K562 (cell line): ENCODE measurements around the gene NEDD4L. TPM values are rescaled to one million over a fixed set of nuclear protein-coding genes. Genes with fewer than 3 reads are reported as not detected.

Experiments used
- DACH1 ChIP-seq: fragments of 450-650 bp; IDR thresholded peaks from 2 replicates; pipeline ENCODE4 v1.6.1; 2018; ENCODE audit not compliant: partially characterized antibody
- ELK3 ChIP-seq: fragments of 450-650 bp; formaldehyde crosslinking; IDR thresholded peaks from 2 replicates; pipeline ENCODE4 v1.4.0; 2020; ENCODE audit warnings: mild to moderate bottlenecking
- FIP1L1 ChIP-seq: fragments of 200-400 bp; formaldehyde crosslinking; IDR thresholded peaks from 2 replicates; pipeline ENCODE4 v1.6.1; 2018; ENCODE audit warnings: mild to moderate bottlenecking, low read depth, low read length; ENCODE audit not compliant: poor library complexity, severe bottlenecking
- FOSL1 ChIP-seq: fragments of 200-800 bp; sonication (Bioruptor generic); conservative IDR thresholded peaks from 2 replicates; pipeline ENCODE4 v1.6.1; 2016; ENCODE audit warnings: missing genetic modification characterization, missing compliant biosample characterization
- GATA2 ChIP-seq: sonication (generic); formaldehyde crosslinking; IDR thresholded peaks from 2 replicates; pipeline ENCODE4 v1.4.0; 2020; ENCODE audit warnings: mild to moderate bottlenecking, missing genetic modification reagents
- JUNB ChIP-seq: fragments of 450-650 bp; formaldehyde crosslinking; conservative IDR thresholded peaks from 2 replicates; pipeline ENCODE4 v1.4.0; 2020; ENCODE audit warnings: mild to moderate bottlenecking
- KAT7 ChIP-seq: sonication (generic); formaldehyde crosslinking; IDR thresholded peaks from 2 replicates; pipeline ENCODE4 v1.8.0; 2022; ENCODE audit warnings: missing genetic modification reagents, mild to moderate bottlenecking, borderline replicate concordance
- KDM1A ChIP-seq, 2 experiments: fragments of 450-650 bp; IDR thresholded peaks; 2 replicates each; pipeline ENCODE4 v1.6.1; 2016; ENCODE audit warnings: mild to moderate bottlenecking in 2 of 2
- KLF16 ChIP-seq: IDR thresholded peaks from 2 replicates; pipeline ENCODE4 v1.6.1; 2016; ENCODE audit warnings: antibody characterized with exemption
- LCOR ChIP-seq: sonication (generic); formaldehyde crosslinking; IDR thresholded peaks from 2 replicates; pipeline ENCODE4 v1.8.0; 2022; ENCODE audit warnings: mild to moderate bottlenecking, missing genetic modification reagents
- NEUROD1 ChIP-seq: fragments of 150-350 bp; IDR thresholded peaks from 2 replicates; pipeline ENCODE4 v1.6.1; 2014; ENCODE audit warnings: borderline replicate concordance, low read length, low read depth; ENCODE audit not compliant: partially characterized antibody
- NR2C1 ChIP-seq, 2 experiments: fragments of 450-650 bp; IDR thresholded peaks; 2 replicates each; pipeline ENCODE4 v1.6.1; 2017; ENCODE audit warnings: mild to moderate bottlenecking in 2 of 2, antibody characterized with exemption in 1 of 2, inconsistent platforms in 1 of 2, missing compliant biosample characterization in 1 of 2, missing genetic modification characterization in 1 of 2
- POLR3A ChIP-seq: IDR thresholded peaks from 2 replicates; pipeline ENCODE4 v1.6.1; 2011; ENCODE audit warnings: borderline replicate concordance, mild to moderate bottlenecking, moderate library complexity; ENCODE audit not compliant: insufficient read length, insufficient read depth; ENCODE audit errors: extremely low read depth
- RBM34 ChIP-seq: fragments of 200-400 bp; formaldehyde crosslinking; IDR thresholded peaks from 2 replicates; pipeline ENCODE4 v1.6.1; 2018; ENCODE audit warnings: low read length, borderline replicate concordance; ENCODE audit not compliant: insufficient read depth
- RUNX1 ChIP-seq: sonication (generic); IDR thresholded peaks from 2 replicates; pipeline ENCODE4 v1.6.1; 2016; ENCODE audit warnings: antibody characterized with exemption, low read depth
- SLC30A9 ChIP-seq: fragments of 250-450 bp; sonication (Bioruptor Pico); IDR thresholded peaks from 2 replicates; pipeline ENCODE4 v1.8.0; 2022; ENCODE audit warnings: mild to moderate bottlenecking, moderate library complexity
- SNIP1 ChIP-seq: fragments of 450-650 bp; IDR thresholded peaks from 2 replicates; pipeline ENCODE4 v1.7.1; 2017; ENCODE audit warnings: low read depth, mild to moderate bottlenecking
- SRSF1 ChIP-seq: fragments of 200-400 bp; formaldehyde crosslinking; IDR thresholded peaks from 2 replicates; pipeline ENCODE4 v1.6.1; 2017; ENCODE audit warnings: mild to moderate bottlenecking, low read depth, low read length, moderate library complexity
- ZBTB43 ChIP-seq: sonication (generic); formaldehyde crosslinking; IDR thresholded peaks from 2 replicates; pipeline ENCODE4 v1.8.0; 2023; ENCODE audit warnings: mild to moderate bottlenecking, missing genetic modification reagents
- ZBTB8A ChIP-seq: fragments of 450-650 bp; IDR thresholded peaks from 2 replicates; pipeline ENCODE4 v1.6.1; 2018; ENCODE audit warnings: mild to moderate bottlenecking, moderate library complexity; ENCODE audit not compliant: partially characterized antibody
- ZKSCAN8 ChIP-seq: fragments of 200-800 bp; sonication (Bioruptor generic); IDR thresholded peaks from 2 replicates; pipeline ENCODE4 v1.6.1; 2016; ENCODE audit warnings: missing genetic modification characterization, missing compliant biosample characterization
- ZNF12 ChIP-seq: sonication (generic); formaldehyde crosslinking; IDR thresholded peaks from 2 replicates; pipeline ENCODE4 v1.4.0; 2020; ENCODE audit warnings: mild to moderate bottlenecking, missing genetic modification reagents
- ZNF408 ChIP-seq: fragments of 250-450 bp; sonication (Bioruptor Pico); IDR thresholded peaks from 2 replicates; pipeline ENCODE4 v1.4.0; 2020; ENCODE audit warnings: low read depth, mild to moderate bottlenecking, moderate library complexity
- ZNF41 ChIP-seq: fragments of 250-450 bp; sonication (Bioruptor Pico); conservative IDR thresholded peaks from 2 replicates; pipeline ENCODE4 v1.4.0; 2020; ENCODE audit warnings: mild to moderate bottlenecking
- ZNF507 ChIP-seq: conservative IDR thresholded peaks from 2 replicates; pipeline ENCODE4 v1.6.1; 2017; ENCODE audit warnings: missing genetic modification characterization, missing compliant biosample characterization
- ZZZ3 ChIP-seq: fragments of 450-650 bp; IDR thresholded peaks from 2 replicates; pipeline ENCODE4 v1.6.1; 2016; ENCODE audit warnings: antibody characterized with exemption, mild to moderate bottlenecking, moderate library complexity
- polyA plus RNA-seq, 8 experiments: library from polyadenylated mRNA; depleted of rRNA in 4 of 8; stranded (reverse) in 5 of 8; unstranded in 3 of 8; fragments of >200 nt; fragmentation: Nextera tagmentation in 2 of 8; fragmentation: Illumina TruSeq in 1 of 8; extraction: Ambion mirVana in 2 of 8; extraction: Trizol in 1 of 8; gene quantifications; 2 replicates each; pipeline versions ENCODE4 v1.2.1 to v1.2.3, GENCODE V29; 2011 to 2014; ENCODE audit warnings: inconsistent platforms in 1 of 8, missing spikeins in 1 of 8
- total RNA-seq, 7 experiments: library from RNA; depleted of rRNA in 6 of 7; stranded (reverse); fragments of >200 nt in 6 of 7; fragmentation: Illumina TruSeq in 2 of 7; extraction: Trizol in 2 of 7; gene quantifications; 2 replicates each; pipeline versions ENCODE4 v1.2.1 to v1.2.3, GENCODE V29; 2011 to 2021; ENCODE audit warnings: low replicate concordance in 1 of 7
- TF ChIP-seq, protein P1 (sequence below): fragments of 250-450 bp; sonication (Bioruptor Pico); IDR thresholded peaks from 2 replicates; pipeline ENCODE4 v1.4.0; 2020; ENCODE audit warnings: mild to moderate bottlenecking

Gene NEDD4L
- total and polyA plus RNA-seq, 9 of the 15 experiments (the other 6 are each of a cell fraction or from before 2014, with no cell fraction given), result 8.1 to 33.4 (median 19.9) TPM

- TF ChIP-seq RUNX1, result no peak
- TF ChIP-seq POLR3A, result no peak
- no peak for TF ChIP-seq RBM34
- TF ChIP-seq SLC30A9 (CRISPR knock-in tag), result no peak
- TF ChIP-seq GATA2 (CRISPR knock-in tag), result 0 out of 2 replicates have a peak, but pooled peaks have one; percentile 15
- no peak for TF ChIP-seq ZBTB8A
- TF ChIP-seq SRSF1, result no peak
- TF ChIP-seq ZNF507 (tag), result peak; percentile 74
- TF ChIP-seq ZKSCAN8 (CRISPR knock-in tag), result no peak
- no peak for TF ChIP-seq NR2C1 (IDR thresholded peaks at IDR 0.05)
- TF ChIP-seq NR2C1 (tag; IDR thresholded peaks at IDR 0.05), result no peak
- TF ChIP-seq KDM1A (IDR thresholded peaks at IDR 0.05), result peak in 1 of 2 experiments; percentile 34; a peak in 1 of 4 replicates
- no peak for TF ChIP-seq ZNF41 (CRISPR knock-in tag)
- TF ChIP-seq, protein P1, sequence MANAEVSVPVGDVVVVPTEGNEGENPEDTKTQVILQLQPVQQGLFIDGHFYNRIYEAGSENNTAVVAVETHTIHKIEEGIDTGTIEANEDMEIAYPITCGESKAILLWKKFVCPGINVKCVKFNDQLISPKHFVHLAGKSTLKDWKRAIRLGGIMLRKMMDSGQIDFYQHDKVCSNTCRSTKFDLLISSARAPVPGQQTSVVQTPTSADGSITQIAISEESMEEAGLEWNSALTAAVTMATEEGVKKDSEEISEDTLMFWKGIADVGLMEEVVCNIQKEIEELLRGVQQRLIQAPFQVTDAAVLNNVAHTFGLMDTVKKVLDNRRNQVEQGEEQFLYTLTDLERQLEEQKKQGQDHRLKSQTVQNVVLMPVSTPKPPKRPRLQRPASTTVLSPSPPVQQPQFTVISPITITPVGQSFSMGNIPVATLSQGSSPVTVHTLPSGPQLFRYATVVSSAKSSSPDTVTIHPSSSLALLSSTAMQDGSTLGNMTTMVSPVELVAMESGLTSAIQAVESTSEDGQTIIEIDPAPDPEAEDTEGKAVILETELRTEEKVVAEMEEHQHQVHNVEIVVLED (CRISPR knock-in tag), result no peak
- TF ChIP-seq KLF16, result no peak
- TF ChIP-seq DACH1, result peak; percentile 29
- TF ChIP-seq JUNB (CRISPR knock-in tag), result no peak
- no peak for TF ChIP-seq ZZZ3
- no peak for TF ChIP-seq NEUROD1
- TF ChIP-seq ELK3 (CRISPR knock-in tag), result no peak
- no peak for TF ChIP-seq LCOR (CRISPR knock-in tag)
- no peak for TF ChIP-seq SNIP1
- TF ChIP-seq ZNF408 (CRISPR knock-in tag), result no peak
- TF ChIP-seq FIP1L1, result no peak
- no peak for TF ChIP-seq ZBTB43
- TF ChIP-seq KAT7 (CRISPR knock-in tag), result no peak
- TF ChIP-seq ZNF12 (CRISPR knock-in tag), result no peak
- no peak for TF ChIP-seq FOSL1 (tag)
These were observed 214.8 kb downstream of the NEDD4L start (continued) for GRCh38 chr18:58258692-58259342.
